DND-41 (cell line): Measurements from ENCODE around the gene DGKI.

Source experiments
- ATAC-seq: fragments of 200-7000 bp; cut with Tn5 transposase; 3 replicates; pipeline ENCODE4 v1.9.1; 2021; ENCODE audit warnings: low read depth; ENCODE audit not compliant: insufficient read depth
- DNase-seq: peaks from one replicate; pipeline ENCODE4 v3.0.0-alpha.2; 2020
- H2AFZ ChIP-seq: 2 replicates; pipeline ENCODE4 v1.6.0; 2012; ENCODE audit warnings: low read depth, low read length
- H3K27ac ChIP-seq: 2 replicates; pipeline ENCODE4 v1.5.1; 2012; ENCODE audit warnings: low read length, inconsistent platforms
- H3K27me3 ChIP-seq: fragments of 200-600 bp; sonication (generic); 2 replicates; pipeline ENCODE4 v1.6.0; 2012; ENCODE audit warnings: low read length, mild to moderate bottlenecking, inconsistent platforms; ENCODE audit not compliant: insufficient read depth, poor library complexity
- H3K36me3 ChIP-seq: 2 replicates; pipeline ENCODE4 v1.5.1; 2012; ENCODE audit warnings: low read length, inconsistent platforms; ENCODE audit not compliant: insufficient read depth
- H3K4me1 ChIP-seq: 2 replicates; pipeline ENCODE4 v1.5.1; 2012; ENCODE audit warnings: mild to moderate bottlenecking, low read length; ENCODE audit not compliant: insufficient read depth
- H3K4me2 ChIP-seq: 2 replicates; pipeline ENCODE4 v1.6.0; 2012; ENCODE audit warnings: mild to moderate bottlenecking, moderate library complexity, low read length, inconsistent platforms; ENCODE audit not compliant: insufficient read depth
- H3K4me3 ChIP-seq, 2 experiments: fragments of 200-600 bp in 1 of 2; shearing (Covaris generic) in 1 of 2; 2 replicates each; pipeline ENCODE4 v1.5.1; 2012 to 2016; ENCODE audit warnings: inconsistent platforms in 2 of 2, low read length in 2 of 2, mild to moderate bottlenecking in 2 of 2, low read depth in 1 of 2, moderate library complexity in 1 of 2
- H3K79me2 ChIP-seq: 2 replicates; pipeline ENCODE4 v1.6.0; 2012; ENCODE audit warnings: low read length, inconsistent platforms; ENCODE audit not compliant: insufficient read depth
- H3K9ac ChIP-seq: 2 replicates; pipeline ENCODE4 v1.6.0; 2012; ENCODE audit warnings: low read depth, mild to moderate bottlenecking, inconsistent platforms, low read length, moderate library complexity
- H3K9me3 ChIP-seq: 2 replicates; pipeline ENCODE4 v1.5.1; 2012; ENCODE audit warnings: low read length, moderate library complexity, mild to moderate bottlenecking, inconsistent platforms; ENCODE audit not compliant: insufficient read depth, severe bottlenecking
- H4K20me1 ChIP-seq: 2 replicates; pipeline ENCODE4 v1.6.0; 2012; ENCODE audit warnings: low read length; ENCODE audit not compliant: insufficient read depth
- CTCF ChIP-seq: IDR thresholded peaks from 2 replicates; pipeline ENCODE4 v1.5.1; 2012; ENCODE audit warnings: borderline replicate concordance, low read length, moderate library complexity, mild to moderate bottlenecking; ENCODE audit not compliant: poor library complexity, severe bottlenecking; ENCODE audit errors: extremely low read depth
- EZH2 ChIP-seq: IDR thresholded peaks from 3 replicates; pipeline ENCODE4 v1.6.1; 2012; ENCODE audit warnings: borderline replicate concordance, low read depth, mild to moderate bottlenecking, moderate library complexity, low read length, inconsistent platforms; ENCODE audit not compliant: severe bottlenecking

The DGKI gene

GRCh38 chr7:137539111-137539715 lies 307.6 kb downstream of the DGKI start:
- ATAC-seq (no peak), DNase-seq (no peak)
- H3K36me3 ChIP-seq, result no peaks in the 10 kb centered on the region
- H3K27me3 ChIP-seq, result no peaks in the 10 kb centered on the region
- H3K27ac ChIP-seq, result no peak overlapping the region
- no peak overlapping the region for H3K4me3 ChIP-seq
- no peaks in the 10 kb centered on the region for H3K9me3 ChIP-seq
- no peaks in the 10 kb centered on the region for H3K79me2 ChIP-seq
- H4K20me1 ChIP-seq, result no peaks in the 10 kb centered on the region
- no peak overlapping the region for H2AFZ ChIP-seq
- no peak overlapping the region for H3K4me2 ChIP-seq
- H3K4me1 ChIP-seq, result no peaks in the 10 kb centered on the region
- TF ChIP-seq CTCF, result no peak
- H3K9ac ChIP-seq, result no peak overlapping the region

GRCh38 chr7:137538361-137538762 lies 308.4 kb downstream of the DGKI start:
- no peaks in the 10 kb centered on the region for H3K4me1 ChIP-seq
- no peak overlapping the region for H2AFZ ChIP-seq
- H3K36me3 ChIP-seq, result no peaks in the 10 kb centered on the region
- no peaks in the 10 kb centered on the region for H3K9me3 ChIP-seq
- H3K79me2 ChIP-seq, result no peaks in the 10 kb centered on the region
- DNase-seq (no peak), ATAC-seq (no peak)
- H3K4me3 ChIP-seq, result no peak overlapping the region
- H3K27ac ChIP-seq, result no peak overlapping the region
- no peak for TF ChIP-seq CTCF
- no peak for TF ChIP-seq EZH2
- H3K9ac ChIP-seq, result no peak overlapping the region
- no peaks in the 10 kb centered on the region for H3K27me3 ChIP-seq
- no peaks in the 10 kb centered on the region for H4K20me1 ChIP-seq
- no peak overlapping the region for H3K4me2 ChIP-seq

- Histone ChIP-seq H3K9me3 (no peaks in the 10 kb centered on the region), H4K20me1 (no peaks in the 10 kb centered on the region), H3K27ac (no peak overlapping the region), H3K79me2 (no peaks in the 10 kb centered on the region), H3K27me3 (no peaks in the 10 kb centered on the region), H3K4me2 (no peak overlapping the region), H3K4me3 (no peak overlapping the region), H3K4me1 (no peaks in the 10 kb centered on the region), H3K36me3 (no peaks in the 10 kb centered on the region), H3K9ac (no peak overlapping the region), H2AFZ (no peak overlapping the region)
- no peak for TF ChIP-seq EZH2
- no peak for TF ChIP-seq CTCF
- ATAC-seq, result no peak
- no peak for DNase-seq
Measured at GRCh38 chr7:137535579-137535978, 311.2 kb downstream of the DGKI start.

- H4K20me1 ChIP-seq, result no peaks in the 10 kb centered on the region
- no peaks in the 10 kb centered on the region for H3K9me3 ChIP-seq
- no peak overlapping the region for H2AFZ ChIP-seq
- no peak overlapping the region for H3K4me3 ChIP-seq
- no peaks in the 10 kb centered on the region for H3K79me2 ChIP-seq
- ATAC-seq (no peak), DNase-seq (no peak)
- H3K36me3 ChIP-seq, result no peaks in the 10 kb centered on the region
- no peak overlapping the region for H3K27ac ChIP-seq
- no peaks in the 10 kb centered on the region for H3K4me1 ChIP-seq
- no peak overlapping the region for H3K9ac ChIP-seq
- no peak for TF ChIP-seq EZH2
- TF ChIP-seq CTCF, result no peak
- H3K27me3 ChIP-seq, result no peaks in the 10 kb centered on the region
- no peak overlapping the region for H3K4me2 ChIP-seq
Measured at GRCh38 chr7:137531671-137532070, 315.1 kb downstream of the DGKI start.
